Colonic mucosa (tissue), 4 donors: ENCODE results near the gene CDKN1A. TPM values are rescaled to one million over a fixed set of nuclear protein-coding genes. Genes with fewer than 3 reads are reported as not detected.
A peak's percentile ranks its signal among the peaks of the same experiment; 100 is the strongest.

Experiments
- DNase-seq: peaks from one replicate; pipeline ENCODE4 v3.0.0-alpha.2; 2020
- H3K27ac ChIP-seq: fragments of 200-600 bp; one replicate; pipeline ENCODE4 v1.8.0; 2021
- H3K27me3 ChIP-seq: fragments of 200-600 bp; one replicate; pipeline ENCODE4 v1.8.0; 2021
- H3K36me3 ChIP-seq: fragments of 200-600 bp; one replicate; pipeline ENCODE4 v1.8.0; 2021
- H3K4me1 ChIP-seq: fragments of 200-600 bp; one replicate; pipeline ENCODE4 v1.8.0; 2021; ENCODE audit warnings: mild to moderate bottlenecking
- H3K4me3 ChIP-seq: fragments of 200-600 bp; one replicate; pipeline ENCODE4 v1.8.0; 2021
- H3K9ac ChIP-seq, 2 donors: one replicate each; pipeline ENCODE4 v1.7.0; 2013; ENCODE audit warnings: control low read depth in 2 of 2, low read depth in 2 of 2, low read length in 2 of 2
- H3K9me3 ChIP-seq: fragments of 200-600 bp; one replicate; pipeline ENCODE4 v1.8.0; 2021
- intact Hi-C: fragments of 100-400 bp; cut with DNase I; formaldehyde crosslinking; loops from one replicate; pipeline ENCODE4 v1.14.1; 2022
- total RNA-seq, 2 donors: library from RNA; stranded (reverse); fragmentation: NEBNext Ultra II Directional in 1 of 2; extraction: Animal tissue kit (Norgen Biotek cat#: 25700) in 1 of 2; gene quantifications; one replicate each; pipeline ENCODE4 v1.2.1, GENCODE V29; 2021
- TF ChIP-seq, protein P1 (sequence below): fragments of 200-600 bp; IDR thresholded peaks from one replicate; pipeline ENCODE4 v1.8.0; 2022; ENCODE audit warnings: antibody characterized with exemption, mild to moderate bottlenecking
- donor health status: healthy.
- donor health status: DM: no; HTN: no; CAD: no.
- donor health status: DM: no; HTN: no; CAD: no.

Gene CDKN1A
- total RNA-seq, result 100 to 1,000 TPM; 157 to 286 TPM

DNA sequence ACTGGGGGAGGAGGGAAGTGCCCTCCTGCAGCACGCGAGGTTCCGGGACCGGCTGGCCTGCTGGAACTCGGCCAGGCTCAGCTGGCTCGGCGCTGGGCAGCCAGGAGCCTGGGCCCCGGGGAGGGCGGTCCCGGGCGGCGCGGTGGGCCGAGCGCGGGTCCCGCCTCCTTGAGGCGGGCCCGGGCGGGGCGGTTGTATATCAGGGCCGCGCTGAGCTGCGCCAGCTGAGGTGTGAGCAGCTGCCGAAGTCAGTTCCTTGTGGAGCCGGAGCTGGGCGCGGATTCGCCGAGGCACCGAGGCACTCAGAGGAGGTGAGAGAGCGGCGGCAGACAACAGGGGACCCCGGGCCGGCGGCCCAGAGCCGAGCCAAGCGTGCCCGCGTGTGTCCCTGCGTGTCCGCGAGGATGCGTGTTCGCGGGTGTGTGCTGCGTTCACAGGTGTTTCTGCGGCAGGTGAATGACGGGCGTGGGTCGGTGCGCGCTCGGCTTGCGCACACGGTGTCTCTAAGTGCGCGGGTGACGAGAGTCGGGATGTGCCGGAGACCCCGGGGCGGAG lies at the start of gene CDKN1A:
Gene CDKN1A, plus strand, starts transcription at position 227 of the 555 bp plus-strand sequence. CDS start 5,388 bp downstream, outside the sequence.
- peak within 1 kb of the TSS; percentile 95 for H3K27ac ChIP-seq
- TF ChIP-seq, protein P1, sequence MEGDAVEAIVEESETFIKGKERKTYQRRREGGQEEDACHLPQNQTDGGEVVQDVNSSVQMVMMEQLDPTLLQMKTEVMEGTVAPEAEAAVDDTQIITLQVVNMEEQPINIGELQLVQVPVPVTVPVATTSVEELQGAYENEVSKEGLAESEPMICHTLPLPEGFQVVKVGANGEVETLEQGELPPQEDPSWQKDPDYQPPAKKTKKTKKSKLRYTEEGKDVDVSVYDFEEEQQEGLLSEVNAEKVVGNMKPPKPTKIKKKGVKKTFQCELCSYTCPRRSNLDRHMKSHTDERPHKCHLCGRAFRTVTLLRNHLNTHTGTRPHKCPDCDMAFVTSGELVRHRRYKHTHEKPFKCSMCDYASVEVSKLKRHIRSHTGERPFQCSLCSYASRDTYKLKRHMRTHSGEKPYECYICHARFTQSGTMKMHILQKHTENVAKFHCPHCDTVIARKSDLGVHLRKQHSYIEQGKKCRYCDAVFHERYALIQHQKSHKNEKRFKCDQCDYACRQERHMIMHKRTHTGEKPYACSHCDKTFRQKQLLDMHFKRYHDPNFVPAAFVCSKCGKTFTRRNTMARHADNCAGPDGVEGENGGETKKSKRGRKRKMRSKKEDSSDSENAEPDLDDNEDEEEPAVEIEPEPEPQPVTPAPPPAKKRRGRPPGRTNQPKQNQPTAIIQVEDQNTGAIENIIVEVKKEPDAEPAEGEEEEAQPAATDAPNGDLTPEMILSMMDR, result no peak
- peak within 1 kb of the TSS; percentile 89 to 98 for H3K9ac ChIP-seq
- intact Hi-C loops, result no loop called here
- peak within 1 kb of the TSS; percentile 74 for H3K4me3 ChIP-seq
- no peaks in the 10 kb centered on the region for H3K36me3 ChIP-seq
- H3K27me3 ChIP-seq, result no peaks in the 10 kb centered on the region
- H3K9me3 ChIP-seq, result no peaks in the 10 kb centered on the region
- peaks cover 20% of the 10 kb centered on the region for H3K4me1 ChIP-seq
- DNase-seq, result peak; percentile 96

DNA sequence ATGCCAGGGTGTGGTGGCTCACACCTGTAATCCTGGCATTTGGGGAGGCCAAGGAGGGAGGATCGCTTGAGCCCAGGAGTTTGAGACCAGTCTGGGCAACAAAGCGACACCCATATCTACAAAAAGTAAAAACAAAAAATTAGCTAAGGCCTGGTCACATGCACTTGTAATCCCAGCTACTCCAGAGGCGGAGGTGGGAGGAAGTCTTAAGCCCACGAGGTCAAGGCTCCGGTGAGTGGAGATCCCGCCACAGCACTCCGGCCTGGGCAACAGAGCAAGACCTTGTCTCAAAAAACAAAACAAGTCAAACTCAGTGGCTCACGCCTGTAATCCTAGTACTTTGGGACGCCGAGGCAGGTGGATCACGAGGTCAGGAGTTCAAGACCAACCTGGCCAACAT lies 48.7 kb upstream of the CDKN1A start:
- H3K27ac ChIP-seq, result no peak overlapping the region
- DNase-seq, result no peak
- no peaks in the 10 kb centered on the region for H3K9me3 ChIP-seq
- intact Hi-C loops, result no loop called here
- TF ChIP-seq, protein P1, result no peak
- H3K36me3 ChIP-seq, result no peaks in the 10 kb centered on the region
- H3K27me3 ChIP-seq, result no peaks in the 10 kb centered on the region
- H3K4me1 ChIP-seq, result peaks cover 17% of the 10 kb centered on the region
- H3K9ac ChIP-seq, result no peak overlapping the region
- H3K4me3 ChIP-seq, result no peak overlapping the region

GRCh38 chr6:36631326-36632011 lies 47.0 kb upstream of the CDKN1A start:
- DNase-seq, result no peak
- Histone ChIP-seq H3K4me3 (no peak overlapping the region), H3K27me3 (no peaks in the 10 kb centered on the region), H3K9me3 (no peaks in the 10 kb centered on the region), H3K36me3 (no peaks in the 10 kb centered on the region), H3K4me1 (peaks cover 15% of the 10 kb centered on the region), H3K9ac (no peak overlapping the region), H3K27ac (no peak overlapping the region)
- intact Hi-C loops, result no loop called here
- TF ChIP-seq, protein P1, result no peak

GRCh38 chr6:36633370-36633769 lies 45.1 kb upstream of the CDKN1A start:
- Histone ChIP-seq H3K4me3 (no peak overlapping the region), H3K27ac (no peak overlapping the region), H3K36me3 (no peaks in the 10 kb centered on the region), H3K4me1 (peaks cover 6% of the 10 kb centered on the region), H3K9ac (no peak overlapping the region), H3K9me3 (no peaks in the 10 kb centered on the region), H3K27me3 (no peaks in the 10 kb centered on the region)
- DNase-seq, result no peak
- TF ChIP-seq, protein P1, result no peak
- intact Hi-C loops, result no loop called here

DNA sequence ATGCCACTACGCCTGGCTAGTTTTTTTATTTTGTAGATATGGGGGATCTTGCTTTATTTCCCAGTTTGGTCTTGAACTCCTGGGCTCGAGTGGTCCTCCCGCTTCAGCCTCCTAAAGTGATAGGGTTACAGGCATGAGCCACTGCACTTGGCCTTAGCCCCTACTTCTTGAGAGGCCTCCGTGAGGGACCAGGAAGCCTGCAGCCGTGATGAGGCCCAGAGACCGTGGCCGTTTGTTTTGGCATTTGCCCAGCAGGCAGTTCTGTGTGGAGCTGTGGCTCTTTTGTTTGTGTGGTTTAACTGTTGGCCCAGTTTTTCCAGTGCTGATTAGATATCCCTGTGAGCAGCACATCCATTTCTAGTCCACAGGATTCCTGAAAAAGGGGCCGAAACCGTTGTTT lies 44.6 kb upstream of the CDKN1A start:
- H3K36me3 ChIP-seq, result no peaks in the 10 kb centered on the region
- H3K4me3 ChIP-seq, result no peak overlapping the region
- TF ChIP-seq, protein P1, result no peak
- H3K9ac ChIP-seq, result peak overlapping the region in 1 of 2 donors; percentile 1
- H3K4me1 ChIP-seq, result peaks cover 6% of the 10 kb centered on the region
- H3K9me3 ChIP-seq, result no peaks in the 10 kb centered on the region
- peak; percentile 89 for DNase-seq
- no peaks in the 10 kb centered on the region for H3K27me3 ChIP-seq
- H3K27ac ChIP-seq, result peak overlapping the region; percentile 1
- intact Hi-C loops, result no loop called here
